Liver (tissue), 3 donors: ENCODE measurements around the gene ZNF578.

Source experiments
- CTCF ChIP-seq: fragments of 150-350 bp; IDR thresholded peaks from 2 replicates; pipeline ENCODE4 v1.5.1; 2017; ENCODE audit warnings: improper control_type of control experiment, low read depth, low read length; ENCODE audit not compliant: missing input control
- FOXA1 ChIP-seq: IDR thresholded peaks from 2 replicates; pipeline ENCODE4 v1.6.1; 2016; ENCODE audit warnings: antibody characterized with exemption
- REST ChIP-seq: IDR thresholded peaks from 2 replicates; pipeline ENCODE4 v1.6.1; 2016; ENCODE audit warnings: antibody characterized with exemption, mild to moderate bottlenecking
- SP1 ChIP-seq: IDR thresholded peaks from 2 replicates; pipeline ENCODE4 v1.6.1; 2018; ENCODE audit warnings: antibody characterized with exemption, mild to moderate bottlenecking
- donor health status: healthy.
- donor health status: healthy.

- TF ChIP-seq CTCF = no peak
- TF ChIP-seq SP1 = no peak
- no peak for TF ChIP-seq FOXA1
- no peak for TF ChIP-seq REST
Observed at GRCh38 chr19:52524086-52524485, 70.7 kb downstream of the ZNF578 start.
